GM18526 (cell line): ENCODE measurements around the gene BHLHA15.

Source experiments
- POLR2A ChIP-seq: IDR thresholded peaks from 3 replicates; pipeline ENCODE4 v1.6.1; 2011; ENCODE audit not compliant: insufficient read length; ENCODE audit errors: extremely low read depth

Gene BHLHA15

DNA sequence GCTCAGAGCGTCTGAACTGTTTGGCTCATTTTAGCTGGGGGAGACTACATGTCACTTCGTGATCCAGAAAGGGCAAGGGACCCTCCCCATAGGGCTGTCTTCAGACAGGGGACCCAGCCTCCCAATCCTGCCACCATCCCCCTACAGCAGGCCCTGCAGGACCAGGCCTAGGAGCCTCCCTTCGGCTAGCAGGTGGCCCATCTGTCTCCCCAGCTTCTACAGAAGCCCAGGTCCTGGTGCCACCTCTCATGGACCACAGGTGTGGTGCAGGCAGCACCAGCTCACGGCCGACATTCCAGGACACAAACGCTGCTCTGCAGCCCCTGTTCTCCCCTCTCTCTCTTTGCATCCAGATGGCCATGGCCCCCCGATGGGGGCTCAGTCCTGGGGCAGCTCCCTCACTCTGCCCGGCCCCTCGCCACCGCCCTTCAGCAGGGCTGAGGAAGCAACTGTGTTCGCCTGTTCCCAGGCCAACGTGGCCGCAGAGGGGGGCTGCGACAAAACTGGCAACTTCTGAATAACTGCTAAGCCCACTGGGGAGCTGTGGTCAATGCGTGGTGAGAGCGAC is 30.5 kb downstream of the BHLHA15 start:
- no peak for TF ChIP-seq POLR2A

DNA sequence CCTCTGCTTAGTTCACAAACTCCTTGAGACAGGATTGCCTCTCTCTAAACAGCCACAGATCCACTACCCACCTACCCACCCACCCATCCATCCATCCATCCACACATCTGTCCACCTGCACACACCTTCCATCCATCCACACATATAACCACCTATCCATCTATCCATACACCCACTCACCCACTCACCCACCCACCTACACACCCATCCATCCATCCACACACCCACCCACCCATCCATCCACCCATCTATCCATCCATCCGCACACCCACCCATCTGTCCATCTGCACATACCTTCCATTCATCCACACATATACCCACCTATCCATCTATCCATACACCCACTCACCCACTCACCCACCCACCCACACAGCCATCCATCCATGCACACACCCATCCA is 31.1 kb downstream of the BHLHA15 start:
- no peak for TF ChIP-seq POLR2A

DNA sequence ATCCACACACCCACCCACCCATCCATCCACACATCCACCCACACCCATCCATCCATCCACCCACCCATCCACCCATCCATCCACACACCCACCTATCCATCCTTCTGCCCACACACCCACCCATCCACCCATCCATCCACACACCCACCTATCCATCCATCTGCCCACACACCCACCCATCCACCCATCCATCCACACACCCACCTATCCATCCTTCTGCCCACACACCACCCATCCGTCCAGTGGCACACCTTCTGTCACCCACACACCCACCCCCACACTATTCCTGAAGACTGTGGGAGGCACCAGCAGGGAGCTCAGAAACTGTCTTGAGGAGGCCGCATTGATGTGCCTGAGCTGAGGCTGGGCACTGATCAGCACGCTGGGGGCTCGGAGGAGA is 31.7 kb downstream of the BHLHA15 start:
- no peak for TF ChIP-seq POLR2A

DNA sequence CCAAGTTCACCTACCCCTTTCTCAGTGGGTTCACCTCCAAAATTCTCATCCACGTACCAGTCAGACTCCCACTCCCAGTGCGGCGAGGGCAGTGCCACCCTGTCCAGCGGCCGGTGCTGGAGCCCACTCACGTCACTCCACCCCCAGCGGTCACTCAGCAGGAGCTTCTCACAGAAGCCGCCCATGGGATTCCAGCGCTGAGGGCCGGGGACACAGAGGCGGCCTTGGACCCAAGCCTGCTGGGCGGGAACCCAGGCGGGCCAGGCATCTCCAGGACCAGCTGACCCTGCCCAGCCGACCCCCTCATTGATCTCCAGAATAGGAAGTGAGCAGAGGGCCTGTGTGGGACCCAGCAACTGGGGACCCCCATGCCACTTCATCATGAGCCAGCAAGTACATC is 33.6 kb downstream of the BHLHA15 start:
- no peak for TF ChIP-seq POLR2A

DNA sequence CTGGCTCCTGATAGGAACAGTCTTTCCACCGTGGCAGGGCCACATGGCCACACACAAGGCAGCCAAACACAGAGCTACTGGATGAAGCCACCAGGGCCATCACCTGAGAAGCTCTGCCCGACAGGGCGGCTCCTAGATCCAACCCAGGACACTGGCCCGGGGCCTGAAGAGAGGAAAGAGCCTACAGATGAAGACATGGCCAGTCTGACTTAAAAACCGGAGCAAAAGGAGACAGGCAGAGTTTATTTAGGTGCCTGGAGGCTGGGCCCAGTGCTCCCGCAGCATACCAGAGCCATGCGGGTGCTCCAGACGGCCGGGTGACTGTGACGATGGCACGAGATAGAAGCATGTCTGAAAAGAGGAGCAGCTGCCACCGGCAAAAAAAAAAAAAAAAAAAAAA is 36.9 kb downstream of the BHLHA15 start:
- no peak for TF ChIP-seq POLR2A

DNA sequence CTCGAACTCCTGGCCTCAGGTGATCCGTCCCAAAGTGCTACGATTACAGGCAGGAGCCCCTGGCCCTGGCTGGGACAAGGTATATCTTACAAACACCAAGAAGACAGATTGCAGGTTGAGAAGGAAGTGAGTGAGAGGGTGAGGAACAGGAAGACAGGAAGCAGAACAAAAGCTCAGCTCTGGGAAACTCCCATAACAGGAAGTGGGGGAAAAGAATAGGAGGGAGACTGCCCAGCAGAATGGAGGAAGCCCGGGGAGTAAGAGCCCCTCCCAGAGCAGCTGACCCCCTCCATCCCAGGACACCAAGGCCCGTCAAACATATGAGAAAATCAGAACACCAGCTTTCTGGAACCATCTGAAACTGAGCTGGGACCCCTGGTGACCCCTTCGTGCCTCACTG is 37.9 kb downstream of the BHLHA15 start:
- TF ChIP-seq POLR2A, result no peak

DNA sequence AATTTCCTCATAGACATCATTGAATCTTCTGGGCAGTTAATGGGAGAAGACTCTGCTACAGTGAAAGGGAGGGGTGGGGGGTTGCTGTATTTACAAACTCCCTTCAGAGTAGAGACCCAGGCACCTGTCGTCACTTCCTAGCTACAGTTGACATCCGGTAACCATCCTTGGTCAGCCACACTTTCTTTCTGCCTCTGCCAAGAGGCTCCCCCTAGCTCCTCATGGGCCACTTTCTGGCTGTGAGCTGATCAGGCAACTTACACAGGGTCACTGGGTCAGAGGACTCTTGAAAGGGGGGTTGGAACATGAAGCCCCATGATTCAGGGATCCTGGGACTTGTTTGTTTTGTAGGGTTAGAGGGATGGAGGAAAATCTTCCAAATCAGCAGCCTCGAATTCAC is 39.5 kb downstream of the BHLHA15 start:
- no peak for TF ChIP-seq POLR2A

DNA sequence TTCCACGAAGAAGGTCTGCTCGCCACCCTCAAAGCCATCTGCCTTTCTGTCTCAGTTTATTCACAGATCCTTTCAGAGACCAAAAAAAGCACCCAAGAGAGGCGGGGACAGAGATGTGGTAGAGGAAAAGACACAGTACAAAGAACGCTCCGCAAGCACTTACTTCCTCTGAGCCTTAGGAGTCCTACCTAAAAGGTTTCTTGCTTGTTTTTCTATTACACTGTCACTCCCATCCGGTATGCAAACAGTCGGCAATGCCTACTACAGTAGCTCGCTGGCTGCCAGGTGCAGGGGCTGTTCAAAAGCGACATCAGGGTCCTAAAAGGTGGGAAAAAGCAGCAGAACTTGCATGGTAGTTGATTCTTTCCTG is 40.0 kb downstream of the BHLHA15 start:
- no peak for TF ChIP-seq POLR2A

DNA sequence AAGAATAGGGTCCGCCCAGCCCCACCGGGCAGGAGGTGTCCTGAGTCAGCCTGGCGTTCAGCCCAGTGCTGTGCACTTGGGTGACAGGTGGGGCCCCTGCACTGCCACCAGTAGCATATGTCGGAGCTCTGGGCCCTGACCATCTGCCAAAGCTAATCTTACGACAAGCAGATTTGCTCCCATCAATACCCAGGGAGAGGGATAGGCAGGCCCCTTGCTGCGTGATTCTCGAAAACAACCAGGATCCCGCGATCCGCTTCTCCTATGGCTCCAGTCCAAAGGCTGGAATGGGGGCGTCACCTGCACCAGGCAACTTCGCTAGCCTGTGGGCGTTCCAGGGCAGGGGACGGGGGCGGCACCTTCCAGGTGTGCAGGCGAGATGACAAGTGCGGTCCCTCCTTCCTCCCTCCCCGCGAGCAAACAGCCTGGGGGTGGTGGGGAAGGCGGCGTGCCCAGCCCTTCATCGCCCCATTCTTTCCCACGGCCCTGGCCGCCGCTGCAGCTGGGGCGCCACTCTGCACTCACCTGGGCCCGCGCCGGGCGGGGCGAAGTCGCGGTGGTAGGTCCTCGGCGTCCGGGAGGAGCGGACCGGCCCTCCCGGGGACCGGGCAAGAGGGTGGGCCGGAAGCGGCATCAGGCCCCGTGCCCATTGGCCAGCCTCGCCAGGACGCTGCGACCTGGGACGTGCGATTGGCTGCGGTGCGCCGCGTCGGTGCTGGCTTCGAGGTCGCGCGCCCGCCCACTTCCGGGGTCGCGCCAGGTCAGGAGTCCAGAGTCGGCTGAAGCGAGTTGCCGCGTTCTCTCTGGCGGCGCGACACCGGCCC is 40.6 kb downstream of the BHLHA15 start, which contains the start of gene TECPR1:
TSS of gene TECPR1 (minus strand) at position 632 of the 824 bp plus-strand sequence. CDS start 6,086 bp downstream, outside the sequence.
- peak; percentile 64 for TF ChIP-seq POLR2A

DNA sequence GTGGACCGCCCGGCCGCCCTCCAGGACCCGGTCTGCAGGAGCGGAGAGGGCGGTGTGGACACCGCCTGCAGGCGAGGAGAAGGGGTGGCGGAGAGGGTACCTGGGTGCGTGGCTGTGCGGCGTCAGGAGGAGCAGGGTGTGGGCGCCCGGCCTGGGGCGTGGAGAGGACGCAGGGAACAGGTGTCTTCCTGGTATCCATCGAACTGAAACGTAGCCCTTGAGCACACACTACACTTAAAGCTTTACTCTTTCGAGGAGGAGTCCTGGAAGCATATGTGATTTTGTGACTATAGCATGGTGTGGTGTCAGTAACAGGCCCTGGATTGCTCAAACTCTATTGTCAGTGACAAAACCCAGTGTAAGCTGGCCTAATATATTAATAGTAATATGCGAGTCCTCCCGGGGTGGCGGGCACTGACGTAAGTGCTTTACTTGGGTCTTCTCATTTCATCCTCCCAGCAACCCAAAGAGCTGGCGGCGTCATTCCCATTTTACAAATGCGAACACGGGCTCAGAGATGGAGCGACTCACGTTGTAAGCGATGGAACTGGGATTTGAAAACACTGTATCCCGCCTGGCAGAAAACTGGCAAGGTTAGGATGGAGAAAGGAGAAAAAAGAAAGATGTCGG is 41.3 kb downstream of the BHLHA15 start:
- no peak for TF ChIP-seq POLR2A

DNA sequence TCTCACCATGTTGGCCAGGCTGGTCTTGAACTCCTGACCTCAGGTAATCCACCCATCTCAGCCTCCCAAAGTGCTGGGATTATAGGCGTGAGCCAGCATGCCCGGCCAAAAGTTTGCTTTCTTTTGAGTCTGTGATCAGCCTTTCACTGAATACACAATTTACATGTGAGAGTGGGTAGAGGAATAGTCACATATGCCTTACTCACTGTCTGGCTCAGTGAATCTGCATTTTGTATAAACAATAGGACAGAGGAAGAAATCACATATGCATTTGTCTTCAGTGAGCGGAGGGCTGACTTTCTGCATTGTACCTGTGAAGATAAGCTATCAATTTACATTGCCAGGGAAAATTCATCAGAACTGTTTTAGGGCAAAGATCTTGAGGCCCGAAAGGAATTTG is 43.3 kb downstream of the BHLHA15 start:
- no peak for TF ChIP-seq POLR2A

DNA sequence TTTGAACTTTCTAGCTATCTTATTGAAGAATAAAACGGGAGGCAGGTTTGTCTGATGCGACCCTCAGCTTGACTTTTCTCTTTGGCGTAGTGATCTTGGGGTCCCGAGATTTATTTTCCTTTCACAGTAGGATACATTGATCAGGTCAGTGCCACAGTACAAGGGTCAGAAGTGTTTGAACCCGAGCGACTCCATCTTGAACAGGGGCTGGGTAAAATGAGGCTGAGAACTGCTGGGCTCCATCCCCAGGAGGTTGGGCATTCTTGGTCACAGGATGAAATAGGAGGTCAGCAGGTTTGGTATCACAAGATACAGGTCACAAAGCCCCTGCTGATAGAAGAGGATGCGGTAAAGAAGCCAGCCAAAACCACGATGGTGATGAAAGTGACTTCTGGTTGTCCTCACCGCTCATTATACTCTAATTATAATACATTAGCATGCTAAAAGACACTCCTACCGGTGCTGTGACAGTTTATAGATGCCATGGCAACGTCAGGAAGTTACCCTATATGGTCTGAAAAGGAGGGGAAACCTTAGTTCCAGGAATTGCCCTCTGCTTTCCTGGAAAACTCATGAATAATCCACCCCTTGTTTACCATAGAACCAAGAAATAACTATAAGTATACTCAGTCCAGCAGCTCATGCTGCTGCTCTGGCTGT is 43.8 kb downstream of the BHLHA15 start:
- TF ChIP-seq POLR2A, result no peak

DNA sequence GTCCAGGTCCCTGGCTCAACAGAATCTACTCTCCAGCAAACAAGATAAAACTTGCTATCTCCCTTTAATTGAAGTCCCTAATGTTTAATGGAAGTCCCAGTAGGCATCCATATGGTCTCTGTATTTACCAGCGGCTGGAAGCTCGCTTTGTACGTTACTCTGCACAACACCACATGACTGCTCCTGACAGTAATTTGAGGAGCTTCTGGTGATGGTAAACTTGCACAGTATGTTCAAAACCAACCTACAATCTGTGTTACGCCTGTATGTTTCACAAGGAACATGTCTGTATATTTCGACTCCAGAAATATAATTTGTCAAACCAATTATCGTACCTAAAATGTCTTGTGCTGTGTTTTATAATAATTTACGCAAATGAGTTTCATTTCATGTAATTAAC is 45.2 kb downstream of the BHLHA15 start:
- no peak for TF ChIP-seq POLR2A

DNA sequence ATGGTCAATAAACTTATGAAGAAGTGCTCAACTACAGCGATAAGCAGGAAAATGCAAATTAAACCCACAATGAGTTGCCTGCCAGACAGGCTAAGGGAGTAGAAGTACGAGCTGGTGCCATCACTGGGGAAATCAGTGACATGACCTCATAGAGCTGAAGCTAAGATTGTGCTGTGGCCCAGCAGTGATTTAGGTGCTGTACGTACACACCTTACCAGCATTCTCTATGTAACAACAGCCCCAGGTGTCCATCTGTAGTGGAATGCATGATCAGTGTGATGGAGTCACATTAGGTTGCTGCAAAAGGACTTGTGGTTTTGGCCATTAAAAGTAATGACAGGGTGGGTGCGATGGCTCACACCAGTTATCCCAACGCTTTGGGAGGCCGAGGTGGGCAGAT is 46.5 kb downstream of the BHLHA15 start:
- no peak for TF ChIP-seq POLR2A
